H1 (cell line): Measurements from ENCODE around the gene LRRFIP1.

Experiments
- ATF2 ChIP-seq: IDR thresholded peaks from 2 replicates; pipeline ENCODE4 v1.6.1; 2012; ENCODE audit warnings: low read length, inconsistent platforms
- CTCF ChIP-seq, 3 experiments: IDR thresholded peaks; 1 replicate in 2 of 3; 2 replicates in 1 of 3; pipeline versions ENCODE4 v1.5.1 to v1.6.1; 2011; ENCODE audit warnings: low read length in 3 of 3, mild to moderate bottlenecking in 3 of 3, inconsistent platforms in 2 of 3, low read depth in 1 of 3, moderate library complexity in 1 of 3; ENCODE audit not compliant: insufficient read depth in 1 of 3; ENCODE audit errors: control extremely low read depth in 1 of 3
- EP300 ChIP-seq, 2 experiments: IDR thresholded peaks; 1 replicate in 1 of 2; 2 replicates in 1 of 2; pipeline ENCODE4 v1.6.1; 2011 to 2012; ENCODE audit warnings: low read depth in 2 of 2, low read length in 2 of 2, mild to moderate bottlenecking in 2 of 2, borderline replicate concordance in 1 of 2, inconsistent platforms in 1 of 2, moderate library complexity in 1 of 2
- EZH2 ChIP-seq: fragments of 200-600 bp; sonication (generic); IDR thresholded peaks from 2 replicates; pipeline ENCODE4 v1.7.1; 2012; ENCODE audit warnings: low read depth, mild to moderate bottlenecking, moderate library complexity, low read length, inconsistent platforms; ENCODE audit not compliant: severe bottlenecking
- POLR2AphosphoS5 ChIP-seq: IDR thresholded peaks from 2 replicates; pipeline ENCODE4 v1.6.1; 2011; ENCODE audit warnings: low read depth, low read length
- RAD21 ChIP-seq, 2 experiments: IDR thresholded peaks in 1 of 2; conservative IDR thresholded peaks in 1 of 2; 2 replicates each; pipeline ENCODE4 v1.6.1; 2011; ENCODE audit warnings: low read depth in 2 of 2, low read length in 2 of 2, improper control_type of control experiment in 1 of 2, inconsistent platforms in 1 of 2, mild to moderate bottlenecking in 1 of 2, moderate library complexity in 1 of 2
- SP2 ChIP-seq: IDR thresholded peaks from 2 replicates; pipeline ENCODE4 v1.6.1; 2012; ENCODE audit warnings: mild to moderate bottlenecking, low read length, inconsistent platforms
- TAF1 ChIP-seq: IDR thresholded peaks from 2 replicates; pipeline ENCODE4 v1.6.1; 2011; ENCODE audit warnings: mild to moderate bottlenecking, low read depth, low read length
- ZNF274 ChIP-seq: IDR thresholded peaks from 2 replicates; pipeline ENCODE4 v1.7.0; 2012; ENCODE audit warnings: low read length, borderline replicate concordance; ENCODE audit errors: extremely low read depth

- TF ChIP-seq SP2 (no peak), ATF2 (no peak), EP300 (IDR thresholded peaks at IDR 0.05; ENCODE audit: borderline replicate concordance in 1 of 2, low read depth in 2 of 2, low read length in 2 of 2) (no peak), TAF1 (no peak), ZNF274 (no peak), EZH2 (no peak), CTCF (IDR thresholded peaks at IDR 0.05; ENCODE audit: control extremely low read depth in 1 of 3, insufficient read depth in 1 of 3, low read depth in 1 of 3, low read length in 3 of 3) (no peak), POLR2AphosphoS5 (no peak), RAD21 (IDR thresholded peaks at IDR 0.05 in 1 of 2, conservative IDR thresholded peaks at IDR 0.05 in 1 of 2; ENCODE audit: low read depth in 2 of 2, low read length in 2 of 2) (no peak)
These were observed 36.2 kb downstream of the LRRFIP1 start for GRCh38 chr2:237663517-237664110.
